Measurements from ENCODE around the gene ABCA1.
"Not testable (repeated sequence)": the region's sequence is repeated elsewhere in the genome, so short reads cannot be mapped to it uniquely, and the experiment has no call there.

ABCA1 gene

GRCh38 chr9:104872656-104873488 lies 55.1 kb downstream of the ABCA1 start:
- peak; percentile 78 for DNase-seq (ENCODE audit: low spot score)

- DNase-seq (ENCODE audit: low spot score), result no peak
These were observed 55.9 kb downstream of the ABCA1 start for GRCh38 chr9:104871961-104872527.

- DNase-seq (ENCODE audit: low spot score), result no peak
These were observed 58.1 kb downstream of the ABCA1 start for GRCh38 chr9:104869811-104870210.

GRCh38 chr9:104868687-104869404 lies 59.1 kb downstream of the ABCA1 start:
- peak; percentile 87 for DNase-seq (ENCODE audit: low spot score)

- no peak for DNase-seq (ENCODE audit: low spot score)
These were observed 59.7 kb downstream of the ABCA1 start for GRCh38 chr9:104868303-104868686.

- DNase-seq (ENCODE audit: low spot score), result no peak
These were observed 61.8 kb downstream of the ABCA1 start for GRCh38 chr9:104866191-104866590.

GRCh38 chr9:104864675-104865104 lies 63.3 kb downstream of the ABCA1 start:
- peak; percentile 41 for DNase-seq (ENCODE audit: low spot score)

GRCh38 chr9:104863180-104863883 lies 64.6 kb downstream of the ABCA1 start:
- peak; percentile 69 for DNase-seq (ENCODE audit: low spot score)

GRCh38 chr9:104861397-104861796 lies 66.6 kb downstream of the ABCA1 start:
- DNase-seq (ENCODE audit: low spot score), result no peak

GRCh38 chr9:104860263-104860662 lies 67.7 kb downstream of the ABCA1 start:
- DNase-seq (ENCODE audit: low spot score), result peak; percentile 42

- DNase-seq (ENCODE audit: low spot score), result no peak
These were observed 69.1 kb downstream of the ABCA1 start for GRCh38 chr9:104858846-104859245.

- peak; percentile 82 for DNase-seq (ENCODE audit: low spot score)
These were observed 69.7 kb downstream of the ABCA1 start for GRCh38 chr9:104858271-104858670.

GRCh38 chr9:104856413-104856941 lies 71.5 kb downstream of the ABCA1 start:
- DNase-seq (ENCODE audit: low spot score), result no peak

- DNase-seq (ENCODE audit: low spot score), result no peak
These were observed 72.1 kb downstream of the ABCA1 start for GRCh38 chr9:104855807-104856206.

GRCh38 chr9:104855258-104855657 lies 72.7 kb downstream of the ABCA1 start:
- not testable (repeated sequence) for DNase-seq (ENCODE audit: low spot score)

GRCh38 chr9:104854613-104855012 lies 73.3 kb downstream of the ABCA1 start:
- no peak for DNase-seq (ENCODE audit: low spot score)

- no peak for DNase-seq (ENCODE audit: low spot score)
These were observed 74.3 kb downstream of the ABCA1 start for GRCh38 chr9:104853683-104854082.

GRCh38 chr9:104853159-104853558 lies 74.8 kb downstream of the ABCA1 start:
- no peak for DNase-seq (ENCODE audit: low spot score)

GRCh38 chr9:104851546-104851920 lies 76.4 kb downstream of the ABCA1 start:
- DNase-seq (ENCODE audit: low spot score), result no peak

GRCh38 chr9:104850786-104851545 lies 77.0 kb downstream of the ABCA1 start:
- DNase-seq (ENCODE audit: low spot score), result no peak

- no peak for DNase-seq (ENCODE audit: low spot score)
These were observed 78.9 kb downstream of the ABCA1 start for GRCh38 chr9:104849023-104849422.
